ENCODE data around the gene ZKSCAN4.

Gene ZKSCAN4

DNA sequence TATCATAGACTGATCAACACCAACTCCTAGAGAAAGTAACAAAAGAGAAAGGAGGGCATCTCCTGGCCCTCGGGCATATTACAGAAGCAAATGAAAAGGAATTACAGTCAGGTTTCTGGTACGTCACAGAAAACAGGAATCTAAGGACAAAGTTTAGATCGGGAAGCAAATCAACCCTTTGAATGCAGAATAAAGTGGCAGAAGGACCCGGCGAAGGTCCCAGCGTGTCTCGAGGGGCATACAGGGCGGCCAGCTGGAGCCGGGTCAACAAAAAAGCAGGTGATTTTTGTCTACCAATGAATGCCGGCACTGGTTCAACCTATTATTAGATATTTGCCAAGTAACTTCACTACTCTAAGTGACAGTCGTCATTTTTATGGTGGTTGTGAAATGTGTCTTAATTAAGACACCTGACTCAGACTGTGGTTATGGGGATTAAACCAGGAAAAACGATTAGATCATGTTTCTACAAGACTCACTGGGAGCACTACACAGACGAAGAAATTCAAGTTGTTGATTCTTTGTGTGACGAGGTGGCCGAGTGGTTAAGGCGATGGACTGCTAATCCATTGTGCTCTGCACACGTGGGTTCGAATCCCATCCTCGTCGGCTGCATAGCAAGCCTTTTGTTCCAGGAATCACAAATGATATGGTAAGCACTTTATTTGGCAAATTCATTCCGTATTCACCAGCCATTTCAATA is 39.4 kb downstream of the ZKSCAN4 start:
- POLR2A ChIA-PET: no interaction called here
- peak; percentile 69 for DNase-seq (ENCODE audit: extremely low spot score)
- TF ChIP-seq, protein P1, sequence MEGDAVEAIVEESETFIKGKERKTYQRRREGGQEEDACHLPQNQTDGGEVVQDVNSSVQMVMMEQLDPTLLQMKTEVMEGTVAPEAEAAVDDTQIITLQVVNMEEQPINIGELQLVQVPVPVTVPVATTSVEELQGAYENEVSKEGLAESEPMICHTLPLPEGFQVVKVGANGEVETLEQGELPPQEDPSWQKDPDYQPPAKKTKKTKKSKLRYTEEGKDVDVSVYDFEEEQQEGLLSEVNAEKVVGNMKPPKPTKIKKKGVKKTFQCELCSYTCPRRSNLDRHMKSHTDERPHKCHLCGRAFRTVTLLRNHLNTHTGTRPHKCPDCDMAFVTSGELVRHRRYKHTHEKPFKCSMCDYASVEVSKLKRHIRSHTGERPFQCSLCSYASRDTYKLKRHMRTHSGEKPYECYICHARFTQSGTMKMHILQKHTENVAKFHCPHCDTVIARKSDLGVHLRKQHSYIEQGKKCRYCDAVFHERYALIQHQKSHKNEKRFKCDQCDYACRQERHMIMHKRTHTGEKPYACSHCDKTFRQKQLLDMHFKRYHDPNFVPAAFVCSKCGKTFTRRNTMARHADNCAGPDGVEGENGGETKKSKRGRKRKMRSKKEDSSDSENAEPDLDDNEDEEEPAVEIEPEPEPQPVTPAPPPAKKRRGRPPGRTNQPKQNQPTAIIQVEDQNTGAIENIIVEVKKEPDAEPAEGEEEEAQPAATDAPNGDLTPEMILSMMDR (IDR thresholded peaks at IDR 0.05; ENCODE audit: control extremely low read depth, extremely low read depth, low read depth, missing control alignments): peak; percentile 37
- CTCF ChIA-PET: interaction anchor here (0.7 to 2.2 kb wide), 2 partner anchors 69 to 144 kb away, joined by 3 to 7 read pairs; partner anchors contain the start of gene PGBD1

DNA sequence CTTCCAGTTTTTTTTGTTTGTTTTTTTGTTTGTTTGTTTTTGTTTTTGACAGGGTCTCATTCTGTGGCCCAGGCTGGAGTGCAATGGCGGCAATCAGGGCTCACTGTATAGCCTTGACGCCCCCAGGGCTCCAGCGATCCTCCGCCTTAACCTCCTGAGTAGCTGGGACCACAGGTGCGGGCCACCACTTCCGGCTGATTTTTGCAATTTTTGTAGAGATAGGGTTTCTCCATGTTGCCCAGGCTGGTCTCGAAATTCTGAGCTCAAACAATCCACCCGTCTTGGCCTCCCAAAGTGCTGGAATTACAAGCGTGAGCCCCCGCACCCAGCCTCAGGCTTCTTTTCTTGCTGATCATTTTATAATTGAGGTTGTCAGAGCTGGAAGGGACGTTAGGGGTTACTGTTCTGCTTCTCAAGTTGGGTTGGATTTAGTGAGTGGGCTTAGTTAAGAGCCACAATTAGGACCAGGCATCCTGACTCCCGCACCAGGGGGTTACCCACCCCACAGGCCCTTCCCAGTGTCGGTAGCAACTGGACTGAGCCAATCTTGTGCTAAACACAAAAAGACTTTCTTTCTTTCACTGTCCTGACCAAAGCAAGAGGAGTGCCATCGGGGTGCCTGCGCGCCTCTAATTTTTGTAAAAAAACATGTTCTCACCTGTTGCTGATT is 40.1 kb downstream of the ZKSCAN4 start:
- DNase-seq (ENCODE audit: extremely low spot score): peak; percentile 27
- CTCF ChIA-PET: interaction anchor here (1.0 to 2.2 kb wide), 3 partner anchors 14 to 144 kb away, joined by 3 to 7 read pairs (median 4); no protein-coding TSS in a partner anchor

DNA sequence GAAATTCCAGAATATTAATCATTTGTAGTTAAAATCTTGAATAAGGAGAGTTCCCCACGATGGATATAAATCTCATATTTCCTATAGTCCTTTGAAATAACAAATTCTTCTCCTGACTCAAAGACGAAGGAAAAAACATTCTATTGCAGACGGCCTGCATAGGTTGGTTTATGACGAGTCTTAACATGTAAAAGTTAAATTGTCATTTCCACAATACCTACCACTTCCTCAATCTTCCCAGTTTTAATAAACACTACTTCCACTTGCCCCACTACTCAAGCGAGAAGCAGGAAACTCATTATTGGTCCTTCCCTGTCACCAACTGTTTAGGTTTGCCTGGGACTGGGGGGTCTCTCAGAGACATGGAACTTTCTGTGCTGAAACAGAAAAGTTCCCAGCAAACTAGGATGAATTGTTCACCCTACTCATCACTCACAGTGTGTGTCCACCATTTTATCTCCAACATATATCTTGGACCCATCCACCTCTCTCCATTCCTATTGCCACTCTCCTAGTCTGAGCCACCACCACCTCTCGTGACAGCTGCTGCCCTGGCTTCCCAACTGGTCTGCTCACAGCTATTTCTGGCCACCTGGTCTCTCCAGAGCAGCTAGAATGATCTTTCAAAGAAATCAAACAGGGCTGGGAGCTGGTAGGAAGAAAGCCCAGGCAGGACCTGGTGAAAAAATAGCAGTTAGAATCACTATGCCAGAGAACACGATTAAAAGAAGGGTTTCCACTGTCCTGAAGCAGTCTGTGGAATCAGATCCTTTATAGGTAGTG is 42.1 kb downstream of the ZKSCAN4 start:
- ChIA-PET POLR2A (no interaction called here), CTCF (interaction anchor here (0.8 to 1.6 kb wide), 3 partner anchors 11 to 146 kb away, joined by 3 to 5 read pairs (median 3); no protein-coding TSS in a partner anchor)
- no peak for DNase-seq (ENCODE audit: extremely low spot score)
- TF ChIP-seq, protein P1 (IDR thresholded peaks at IDR 0.05; ENCODE audit: control extremely low read depth, extremely low read depth, low read depth, missing control alignments): no peak

More for the DNA sequence above, 40.1 kb downstream of the ZKSCAN4 start:
- TF ChIP-seq, protein P1 (IDR thresholded peaks at IDR 0.05; ENCODE audit: control extremely low read depth, extremely low read depth, low read depth, missing control alignments): no peak
- POLR2A ChIA-PET: no interaction called here

DNA sequence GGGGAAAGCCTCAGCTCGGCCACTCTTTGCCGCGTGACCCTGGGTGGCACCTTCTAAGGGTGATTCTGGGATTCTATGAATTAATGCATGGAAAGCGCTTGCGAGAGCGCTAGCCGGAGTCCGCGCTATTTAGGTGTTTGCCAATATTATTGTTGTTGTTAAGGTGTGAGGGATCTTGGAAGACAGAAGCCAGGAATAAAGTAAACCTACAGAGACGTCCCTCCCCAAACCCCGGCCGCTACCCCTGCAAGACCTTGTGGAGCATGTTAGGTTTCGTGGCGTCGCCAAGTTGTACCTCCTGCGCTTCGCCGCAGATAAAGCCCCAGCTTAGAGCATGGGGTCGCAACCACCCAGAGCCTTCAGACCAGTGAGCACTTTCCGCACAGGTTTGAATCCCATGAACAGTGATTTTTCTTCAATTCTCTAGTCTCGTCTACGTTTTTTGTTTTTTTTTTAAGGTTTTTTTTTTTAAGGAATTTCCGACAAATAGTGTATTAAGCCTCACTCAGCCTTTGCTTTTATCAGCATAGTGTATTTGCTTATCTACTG is 43.9 kb downstream of the ZKSCAN4 start:
- POLR2A ChIA-PET: no interaction called here
- CTCF ChIA-PET: no interaction called here
- TF ChIP-seq, protein P1 (IDR thresholded peaks at IDR 0.05; ENCODE audit: control extremely low read depth, extremely low read depth, low read depth, missing control alignments): no peak
- no peak for DNase-seq (ENCODE audit: extremely low spot score)

DNA sequence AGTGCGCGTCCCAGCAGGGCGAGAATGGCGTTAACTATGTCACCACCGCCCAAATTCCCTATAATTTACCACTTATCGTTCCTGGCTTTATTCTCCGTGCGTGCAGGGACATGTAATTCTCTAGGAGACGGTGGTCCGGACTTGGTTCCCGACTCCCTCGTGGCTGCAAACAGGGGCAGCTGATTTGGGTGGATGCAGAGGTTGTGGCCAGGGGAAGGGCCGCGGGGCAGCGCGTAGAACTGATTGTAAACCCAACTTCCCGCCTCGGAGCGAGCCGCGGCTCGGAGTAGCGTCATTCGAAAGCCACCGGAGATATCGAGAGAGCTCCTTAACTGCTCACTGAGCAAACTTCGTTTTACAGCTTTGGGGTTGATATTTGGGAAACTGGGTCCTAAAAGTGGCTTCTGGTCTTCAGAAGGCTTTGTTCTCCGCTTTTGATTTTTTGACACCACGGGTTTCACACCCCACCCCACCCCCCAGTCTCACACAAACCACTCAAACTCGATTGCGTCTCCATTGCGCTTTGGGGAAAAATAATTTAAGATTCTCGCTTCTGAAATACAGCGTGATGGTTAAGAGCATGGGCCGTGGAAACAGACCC is 44.5 kb downstream of the ZKSCAN4 start:
- TF ChIP-seq, protein P1 (IDR thresholded peaks at IDR 0.05; ENCODE audit: control extremely low read depth, extremely low read depth, low read depth, missing control alignments): no peak
- POLR2A ChIA-PET: no interaction called here
- CTCF ChIA-PET: no interaction called here
- peak; percentile 64 for DNase-seq (ENCODE audit: extremely low spot score)
